ENCODE measurements around the gene RFX4.

The RFX4 gene

GRCh38 chr12:106740818-106741217 is 158.0 kb downstream of the RFX4 start:
- no peak overlapping the region for H3K4me3 ChIP-seq (ENCODE audit: control insufficient read depth, low read depth, low read length)
- DNase-seq (ENCODE audit: low read depth) = no peak

GRCh38 chr12:106741247-106741646 is 158.4 kb downstream of the RFX4 start:
- H3K4me3 ChIP-seq (ENCODE audit: control insufficient read depth, low read depth, low read length) = no peak overlapping the region
- no peak for DNase-seq (ENCODE audit: low read depth)
- TF ChIP-seq CTCF (conservative IDR thresholded peaks at IDR 0.05; ENCODE audit: control insufficient read depth, insufficient read depth, low read depth, low read length) = no peak

More at GRCh38 chr12:106740818-106741217, 158.0 kb downstream of the RFX4 start:
- no peak for TF ChIP-seq CTCF (conservative IDR thresholded peaks at IDR 0.05; ENCODE audit: control insufficient read depth, insufficient read depth, low read depth, low read length)

- DNase-seq (ENCODE audit: low read depth) = no peak
- no peak overlapping the region for H3K4me3 ChIP-seq (ENCODE audit: control insufficient read depth, low read depth, low read length)
- TF ChIP-seq CTCF (conservative IDR thresholded peaks at IDR 0.05; ENCODE audit: control insufficient read depth, insufficient read depth, low read depth, low read length) = no peak
These were observed 160.6 kb downstream of the RFX4 start for GRCh38 chr12:106743270-106743988.

GRCh38 chr12:106744600-106744999 is 161.8 kb downstream of the RFX4 start:
- DNase-seq (ENCODE audit: low read depth) = no peak
- H3K4me3 ChIP-seq (ENCODE audit: control insufficient read depth, low read depth, low read length) = no peak overlapping the region
- no peak for TF ChIP-seq CTCF (conservative IDR thresholded peaks at IDR 0.05; ENCODE audit: control insufficient read depth, insufficient read depth, low read depth, low read length)

- DNase-seq (ENCODE audit: low read depth) = no peak
- no peak overlapping the region for H3K4me3 ChIP-seq (ENCODE audit: control insufficient read depth, low read depth, low read length)
- TF ChIP-seq CTCF (conservative IDR thresholded peaks at IDR 0.05; ENCODE audit: control insufficient read depth, insufficient read depth, low read depth, low read length) = no peak
These were observed 162.5 kb downstream of the RFX4 start for GRCh38 chr12:106745181-106745745.

GRCh38 chr12:106747973-106748436 is 165.2 kb downstream of the RFX4 start:
- H3K4me3 ChIP-seq (ENCODE audit: control insufficient read depth, low read depth, low read length) = no peak overlapping the region
- no peak for DNase-seq (ENCODE audit: low read depth)
- no peak for TF ChIP-seq CTCF (conservative IDR thresholded peaks at IDR 0.05; ENCODE audit: control insufficient read depth, insufficient read depth, low read depth, low read length)
